Cardiac fibroblast (primary cell): ENCODE measurements around the gene ZNF487.

Source experiments
- DNase-seq, 2 donors: peaks; one replicate each; pipeline versions ENCODE4 v3.0.0 to v3.0.0-alpha.2; 2010; ENCODE audit warnings: low read depth in 2 of 2
- H3K4me3 ChIP-seq, 2 donors: replicated peaks in 1 of 2; 1 replicate in 1 of 2; 2 replicates in 1 of 2; pipeline ENCODE4 v1.5.1; 2011; ENCODE audit warnings: low read depth in 2 of 2, low read length in 2 of 2, mild to moderate bottlenecking in 2 of 2, moderate library complexity in 1 of 2
- TF ChIP-seq, protein P1 (sequence below): IDR thresholded peaks from one replicate; pipeline ENCODE4 v1.5.1; 2011; ENCODE audit warnings: low read depth, mild to moderate bottlenecking, low read length, inconsistent platforms

The ZNF487 gene

DNA sequence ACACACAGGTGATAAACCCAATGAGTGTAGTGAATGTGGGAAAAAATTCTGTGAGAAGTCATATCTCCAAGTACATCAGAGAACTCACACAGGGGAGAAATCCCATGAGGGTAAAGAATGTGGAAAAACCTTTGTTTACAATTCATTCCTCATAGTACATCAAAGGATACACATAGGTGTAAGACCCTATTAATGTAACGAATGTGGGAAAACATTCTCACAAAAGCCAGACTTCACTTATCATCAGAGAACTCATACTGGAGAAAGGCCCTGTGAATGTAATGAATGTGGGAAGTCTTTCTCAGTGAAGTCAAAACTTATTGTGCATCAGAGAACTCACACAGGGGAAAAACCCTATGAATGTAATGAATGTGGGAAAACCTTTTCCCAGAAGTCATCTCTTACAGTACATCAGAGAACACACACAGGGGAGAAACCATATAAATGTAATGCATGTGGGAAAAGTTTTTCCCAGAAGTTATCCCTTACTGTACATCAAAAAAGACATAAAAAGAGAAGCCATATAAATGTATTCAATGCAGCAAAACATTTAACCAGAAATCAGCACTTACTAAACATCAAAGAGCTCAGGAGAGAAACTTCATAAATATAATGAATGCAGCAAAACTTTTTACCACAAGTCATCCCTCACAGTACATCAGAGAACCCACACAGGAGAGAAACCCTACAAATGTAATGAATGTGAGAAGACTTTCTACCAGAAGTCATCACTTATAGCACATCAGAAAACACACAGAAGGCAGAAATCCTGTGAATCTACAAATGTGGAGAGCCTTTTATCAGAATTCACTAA lies 87.7 kb downstream of the ZNF487 start:
- no peak overlapping the region for H3K4me3 ChIP-seq
- TF ChIP-seq, protein P1, sequence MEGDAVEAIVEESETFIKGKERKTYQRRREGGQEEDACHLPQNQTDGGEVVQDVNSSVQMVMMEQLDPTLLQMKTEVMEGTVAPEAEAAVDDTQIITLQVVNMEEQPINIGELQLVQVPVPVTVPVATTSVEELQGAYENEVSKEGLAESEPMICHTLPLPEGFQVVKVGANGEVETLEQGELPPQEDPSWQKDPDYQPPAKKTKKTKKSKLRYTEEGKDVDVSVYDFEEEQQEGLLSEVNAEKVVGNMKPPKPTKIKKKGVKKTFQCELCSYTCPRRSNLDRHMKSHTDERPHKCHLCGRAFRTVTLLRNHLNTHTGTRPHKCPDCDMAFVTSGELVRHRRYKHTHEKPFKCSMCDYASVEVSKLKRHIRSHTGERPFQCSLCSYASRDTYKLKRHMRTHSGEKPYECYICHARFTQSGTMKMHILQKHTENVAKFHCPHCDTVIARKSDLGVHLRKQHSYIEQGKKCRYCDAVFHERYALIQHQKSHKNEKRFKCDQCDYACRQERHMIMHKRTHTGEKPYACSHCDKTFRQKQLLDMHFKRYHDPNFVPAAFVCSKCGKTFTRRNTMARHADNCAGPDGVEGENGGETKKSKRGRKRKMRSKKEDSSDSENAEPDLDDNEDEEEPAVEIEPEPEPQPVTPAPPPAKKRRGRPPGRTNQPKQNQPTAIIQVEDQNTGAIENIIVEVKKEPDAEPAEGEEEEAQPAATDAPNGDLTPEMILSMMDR: no peak
- DNase-seq: peak in 1 of 2 donors; percentile 14
